Hematopoietic multipotent progenitor cell treated with erythropoietin and hydrocortisone succinate and interleukin-3 and kit ligand, for 4 days (in vitro differentiated cells): ENCODE data around the gene GEN1.
A peak's percentile ranks its signal among the peaks of the same experiment; 100 is the strongest.

Source experiments
- DNase-seq: peaks from one replicate; pipeline ENCODE4 v3.0.0-alpha.2; 2015

GEN1 gene, protein sequence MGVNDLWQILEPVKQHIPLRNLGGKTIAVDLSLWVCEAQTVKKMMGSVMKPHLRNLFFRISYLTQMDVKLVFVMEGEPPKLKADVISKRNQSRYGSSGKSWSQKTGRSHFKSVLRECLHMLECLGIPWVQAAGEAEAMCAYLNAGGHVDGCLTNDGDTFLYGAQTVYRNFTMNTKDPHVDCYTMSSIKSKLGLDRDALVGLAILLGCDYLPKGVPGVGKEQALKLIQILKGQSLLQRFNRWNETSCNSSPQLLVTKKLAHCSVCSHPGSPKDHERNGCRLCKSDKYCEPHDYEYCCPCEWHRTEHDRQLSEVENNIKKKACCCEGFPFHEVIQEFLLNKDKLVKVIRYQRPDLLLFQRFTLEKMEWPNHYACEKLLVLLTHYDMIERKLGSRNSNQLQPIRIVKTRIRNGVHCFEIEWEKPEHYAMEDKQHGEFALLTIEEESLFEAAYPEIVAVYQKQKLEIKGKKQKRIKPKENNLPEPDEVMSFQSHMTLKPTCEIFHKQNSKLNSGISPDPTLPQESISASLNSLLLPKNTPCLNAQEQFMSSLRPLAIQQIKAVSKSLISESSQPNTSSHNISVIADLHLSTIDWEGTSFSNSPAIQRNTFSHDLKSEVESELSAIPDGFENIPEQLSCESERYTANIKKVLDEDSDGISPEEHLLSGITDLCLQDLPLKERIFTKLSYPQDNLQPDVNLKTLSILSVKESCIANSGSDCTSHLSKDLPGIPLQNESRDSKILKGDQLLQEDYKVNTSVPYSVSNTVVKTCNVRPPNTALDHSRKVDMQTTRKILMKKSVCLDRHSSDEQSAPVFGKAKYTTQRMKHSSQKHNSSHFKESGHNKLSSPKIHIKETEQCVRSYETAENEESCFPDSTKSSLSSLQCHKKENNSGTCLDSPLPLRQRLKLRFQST

GRCh38 chr2:17753803-17754663 lies at the start of gene GEN1, which contains the start of gene SMC6:
TSS of gene GEN1 (plus strand) at chr2:17754138. CDS start at chr2:17759944, 5,806 bp downstream.
TSS of gene SMC6 (minus strand) at chr2:17753810. CDS start at chr2:17745946, 7,864 bp downstream.
- DNase-seq = peak; percentile 97

DNA sequence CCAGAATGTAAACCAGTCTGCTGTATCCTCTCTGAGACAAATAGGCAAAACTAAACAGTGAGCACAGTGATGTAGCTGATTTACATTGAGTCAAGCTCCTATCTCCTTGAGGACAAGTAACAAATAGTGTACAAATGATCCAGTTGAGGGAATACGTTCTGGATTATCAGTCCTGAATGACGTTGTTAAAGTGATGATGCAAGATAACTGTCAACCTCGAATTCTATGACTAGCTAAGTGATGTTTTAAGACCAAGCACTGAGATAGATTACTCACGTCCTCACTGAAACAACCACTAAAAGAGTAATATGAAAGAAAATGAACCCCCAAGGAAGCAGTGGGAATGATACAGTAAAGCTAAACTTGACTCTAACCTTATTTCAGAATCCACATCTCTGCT lies 47.1 kb upstream of the GEN1 start:
- DNase-seq = no peak

DNA sequence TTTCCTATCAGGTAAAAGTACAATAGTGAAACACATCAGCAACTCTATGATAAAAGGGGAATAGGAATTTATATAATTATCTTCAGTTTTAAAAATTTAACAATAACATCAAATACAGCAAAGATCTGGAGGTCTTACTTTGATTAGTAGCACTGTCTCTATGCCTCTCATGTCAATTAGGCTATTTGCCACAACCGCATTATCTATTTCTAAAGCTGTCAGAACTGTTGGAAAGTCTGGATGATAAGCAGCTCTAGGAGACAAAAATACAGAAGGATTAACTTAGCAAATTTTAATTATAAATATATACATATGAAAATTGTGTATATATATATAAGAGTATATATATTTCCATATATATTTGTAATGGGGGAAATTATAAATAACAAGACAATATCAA lies 45.4 kb upstream of the GEN1 start:
- DNase-seq = peak; percentile 15

DNA sequence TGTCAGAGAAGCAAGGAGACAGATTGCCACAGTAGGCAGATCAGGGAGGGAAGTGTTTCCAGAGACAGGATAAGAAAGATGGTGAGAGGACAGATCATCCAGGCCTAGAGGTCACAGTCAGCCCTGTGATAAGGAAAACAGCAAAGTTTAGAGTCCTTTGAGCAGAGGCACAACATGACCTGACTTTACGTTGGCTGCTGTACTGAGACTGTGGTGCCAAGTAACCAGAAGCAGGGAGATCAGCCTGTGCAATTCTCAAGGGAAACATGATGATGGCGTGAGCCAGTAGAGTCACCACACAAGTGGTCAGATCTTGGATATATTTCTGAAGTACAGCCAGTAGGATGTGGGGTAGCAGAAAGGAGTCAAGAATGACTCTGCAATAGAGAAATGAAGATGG lies 44.0 kb upstream of the GEN1 start:
- DNase-seq = no peak

GRCh38 chr2:17710547-17711248 lies 43.2 kb upstream of the GEN1 start:
- DNase-seq = no peak

DNA sequence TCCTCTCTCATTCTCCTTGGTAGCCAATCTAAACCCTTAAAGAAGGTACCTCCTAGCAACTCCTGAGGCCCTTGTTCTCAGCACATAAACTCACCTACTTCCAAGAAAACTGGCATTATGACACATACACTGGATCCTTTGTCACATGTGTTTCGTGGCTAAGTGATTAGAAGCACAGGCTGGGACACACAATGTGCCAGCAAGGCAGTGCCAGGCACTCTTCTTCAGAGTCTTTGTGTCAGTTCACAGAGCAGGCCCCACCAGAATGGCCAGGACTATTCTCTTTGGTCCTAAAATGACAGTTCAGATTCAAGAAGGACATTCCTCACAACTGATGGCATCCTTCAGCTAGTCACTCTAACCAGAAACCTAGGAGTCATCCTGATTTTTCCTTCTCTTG lies 40.6 kb upstream of the GEN1 start:
- DNase-seq = no peak

GRCh38 chr2:17717666-17718065 lies 36.3 kb upstream of the GEN1 start:
- DNase-seq = peak; percentile 31

- no peak for DNase-seq
Measured at GRCh38 chr2:17718689-17719088, 35.2 kb upstream of the GEN1 start.

GRCh38 chr2:17719562-17720371 lies 34.2 kb upstream of the GEN1 start:
- DNase-seq = peak; percentile 56

DNA sequence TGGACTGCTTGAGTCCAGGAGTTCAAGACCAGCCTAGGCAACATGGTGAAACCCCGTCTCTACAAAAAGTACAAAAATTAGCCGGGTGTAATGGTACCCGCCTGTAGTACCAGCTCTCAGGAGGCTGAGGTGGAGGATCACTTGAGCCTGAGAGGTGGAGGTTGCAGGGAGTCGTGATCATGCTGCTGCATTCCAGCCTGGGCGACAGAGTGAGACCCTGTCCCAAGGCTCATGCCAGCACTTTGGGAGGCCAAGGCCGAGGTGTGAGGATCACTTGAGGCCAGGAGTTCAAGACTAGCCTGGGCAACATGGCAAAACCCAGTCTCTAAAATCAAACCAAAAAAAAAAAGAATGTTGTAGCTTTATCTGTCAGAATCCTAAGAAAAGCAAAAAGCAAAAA lies 25.7 kb upstream of the GEN1 start:
- DNase-seq = no peak

GRCh38 chr2:17729880-17730279 lies 24.1 kb upstream of the GEN1 start:
- no peak for DNase-seq

GRCh38 chr2:17733599-17733998 lies 20.3 kb upstream of the GEN1 start:
- peak; percentile 88 for DNase-seq

- no peak for DNase-seq
Measured at GRCh38 chr2:17735864-17736263, 18.1 kb upstream of the GEN1 start.

DNA sequence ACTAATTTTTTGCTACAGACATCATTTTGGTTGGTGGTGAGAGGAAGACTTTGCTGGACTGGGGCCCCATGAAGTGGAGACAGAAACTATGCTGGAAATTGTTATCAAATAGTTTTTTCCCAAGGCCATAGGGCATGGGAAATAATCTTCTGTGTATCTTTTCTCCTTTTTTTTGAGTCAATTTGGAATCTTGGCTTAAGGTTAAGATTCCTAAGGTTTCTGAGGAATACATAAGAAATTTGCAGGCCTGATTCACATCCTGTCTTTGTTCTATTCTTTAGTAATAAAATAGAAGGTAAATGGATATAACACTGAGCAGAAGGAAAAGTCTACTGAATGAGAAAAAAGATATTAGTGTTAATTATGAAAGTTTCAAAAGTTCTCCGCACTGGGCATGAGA lies 16.9 kb upstream of the GEN1 start:
- DNase-seq = no peak

- DNase-seq = no peak
Measured at GRCh38 chr2:17740203-17740602, 13.7 kb upstream of the GEN1 start.

GRCh38 chr2:17747684-17748452 lies 6.1 kb upstream of the GEN1 start:
- no peak for DNase-seq

DNA sequence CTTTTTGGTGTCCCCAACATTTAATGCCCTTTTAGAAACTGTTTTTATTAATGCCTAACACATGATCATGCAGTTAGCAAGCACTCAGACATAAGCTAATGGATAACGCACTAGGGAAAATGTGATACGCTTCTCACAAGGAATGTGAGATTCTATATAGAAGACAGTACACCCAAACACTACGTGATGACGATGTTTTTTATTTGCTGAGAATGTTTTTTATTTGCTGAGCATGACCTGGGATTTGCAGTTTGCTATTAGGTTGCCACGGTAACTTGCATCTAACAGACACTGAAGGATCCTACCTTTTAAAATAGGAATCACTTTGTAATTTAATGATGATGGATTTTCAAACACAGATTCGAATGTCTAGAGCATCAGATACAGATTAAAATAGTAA lies 5.2 kb upstream of the GEN1 start:
- no peak for DNase-seq

- DNase-seq = no peak
Measured at GRCh38 chr2:17749753-17750438, 4.0 kb upstream of the GEN1 start.

DNA sequence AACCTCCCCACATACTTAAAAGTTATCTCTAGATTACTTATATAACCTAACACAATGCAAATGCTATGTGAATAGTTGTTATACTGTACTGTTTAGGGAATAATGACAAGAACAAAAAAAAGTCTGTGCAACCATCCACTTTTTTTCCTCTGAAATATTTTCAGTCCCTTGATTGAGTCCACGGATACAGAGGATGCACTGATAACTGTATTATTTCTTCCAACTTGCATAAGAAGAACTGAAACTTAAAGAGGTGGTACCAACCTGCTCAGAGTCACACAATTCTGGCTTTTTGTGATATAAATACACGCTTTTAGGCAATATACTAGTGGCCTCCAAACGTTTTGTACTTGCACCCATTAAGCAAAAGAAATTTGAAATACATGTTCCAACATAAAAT lies 1.7 kb upstream of the GEN1 start:
- DNase-seq = no peak
